Vagina (tissue), 2 donors: ENCODE data around the gene DDIT3. TPM values are rescaled to one million over a fixed set of nuclear protein-coding genes. Genes with fewer than 3 reads are reported as not detected.

Experiments
- DNase-seq, 2 donors: peaks; one replicate each; pipeline ENCODE4 v3.0.0-alpha.2; 2017; ENCODE audit errors: extremely low spot score in 2 of 2
- H3K27ac ChIP-seq: fragments of 200-600 bp; sonication (generic); one replicate; pipeline ENCODE4 v1.5.1; 2019
- H3K27me3 ChIP-seq: fragments of 200-600 bp; sonication (generic); one replicate; pipeline ENCODE4 v1.5.1; 2019
- H3K36me3 ChIP-seq, 2 donors: fragments of 200-600 bp; sonication (generic); one replicate each; pipeline ENCODE4 v1.5.1; 2017 to 2019
- H3K4me1 ChIP-seq: fragments of 200-600 bp; sonication (generic); one replicate; pipeline ENCODE4 v1.5.1; 2019
- H3K4me3 ChIP-seq, 2 donors: fragments of 200-600 bp; sonication (generic); 1 replicate in 1 of 2; 2 replicates in 1 of 2; pipeline ENCODE4 v1.5.1; 2016 to 2019
- H3K9me3 ChIP-seq: fragments of 200-600 bp; sonication (generic); one replicate; pipeline ENCODE4 v1.5.1; 2019
- CTCF ChIP-seq, 3 experiments: fragments of 450-650 bp in 2 of 3; fragments of 200-600 bp in 1 of 3; sonication (generic) in 1 of 3; IDR thresholded peaks; one replicate each; pipeline ENCODE4 v1.5.1; 2017 to 2019; ENCODE audit warnings: antibody characterized with exemption in 3 of 3, mild to moderate bottlenecking in 2 of 3, moderate library complexity in 2 of 3
- POLR2A ChIP-seq, 2 donors: fragments of 450-650 bp; IDR thresholded peaks; one replicate each; pipeline ENCODE4 v1.6.1; 2017; ENCODE audit warnings: antibody characterized with exemption in 2 of 2, mild to moderate bottlenecking in 2 of 2, moderate library complexity in 2 of 2
- POLR2AphosphoS5 ChIP-seq, 2 donors: sonication (generic); formaldehyde crosslinking; IDR thresholded peaks; one replicate each; pipeline ENCODE4 v1.9.0; 2017; ENCODE audit warnings: antibody characterized with exemption in 2 of 2, mild to moderate bottlenecking in 2 of 2, low read depth in 1 of 2; ENCODE audit not compliant: insufficient read depth in 1 of 2
- intact Hi-C: fragments of 100-400 bp; cut with DNase I; formaldehyde crosslinking; loops from one replicate; pipeline ENCODE4 v1.15.1; 2023
- total RNA-seq: library from RNA; depleted of rRNA; stranded (reverse); fragments of >200 nt; gene quantifications from one replicate; pipeline ENCODE4 v1.2.3, GENCODE V29; 2016

DDIT3 gene
- total RNA-seq, 1 donor from 2014 or later, result 25.0 TPM

- DNase-seq, result no peak
- H3K27ac ChIP-seq, result no peak overlapping the region
- no peak overlapping the region for H3K4me3 ChIP-seq
- peaks cover 3 to 72% of the 10 kb centered on the region in 2 donors for H3K36me3 ChIP-seq
- no peak for TF ChIP-seq POLR2AphosphoS5 (IDR thresholded peaks at IDR 0.05; ENCODE audit: insufficient read depth in 1 of 2, low read depth in 1 of 2)
- TF ChIP-seq POLR2A (IDR thresholded peaks at IDR 0.05), result no peak
- no peak for TF ChIP-seq CTCF (IDR thresholded peaks at IDR 0.05)
- no peaks in the 10 kb centered on the region for H3K9me3 ChIP-seq
- no peaks in the 10 kb centered on the region for H3K4me1 ChIP-seq
- intact Hi-C loops, result no loop called here
- no peaks in the 10 kb centered on the region for H3K27me3 ChIP-seq
These were observed 14.8 kb upstream of the DDIT3 start for GRCh38 chr12:57534991-57535543.

- H3K4me1 ChIP-seq, result peaks cover 7% of the 10 kb centered on the region
- H3K27ac ChIP-seq, result no peak overlapping the region
- DNase-seq, result no peak
- TF ChIP-seq CTCF (IDR thresholded peaks at IDR 0.05), result no peak
- TF ChIP-seq POLR2A (IDR thresholded peaks at IDR 0.05), result no peak
- TF ChIP-seq POLR2AphosphoS5 (IDR thresholded peaks at IDR 0.05; ENCODE audit: insufficient read depth in 1 of 2, low read depth in 1 of 2), result no peak
- no peaks in the 10 kb centered on the region for H3K9me3 ChIP-seq
- H3K27me3 ChIP-seq, result no peaks in the 10 kb centered on the region
- intact Hi-C loops, result no loop called here
- peaks cover 3 to 79% of the 10 kb centered on the region in 2 donors for H3K36me3 ChIP-seq
- no peak overlapping the region for H3K4me3 ChIP-seq
These were observed 13.9 kb upstream of the DDIT3 start for GRCh38 chr12:57534250-57534649.

GRCh38 chr12:57533108-57533507 is 12.8 kb upstream of the DDIT3 start:
- H3K36me3 ChIP-seq, result peaks cover 3 to 79% of the 10 kb centered on the region in 2 donors
- H3K27ac ChIP-seq, result no peak overlapping the region
- no peak for TF ChIP-seq POLR2AphosphoS5 (IDR thresholded peaks at IDR 0.05; ENCODE audit: insufficient read depth in 1 of 2, low read depth in 1 of 2)
- TF ChIP-seq CTCF (IDR thresholded peaks at IDR 0.05), result no peak
- no peak for TF ChIP-seq POLR2A (IDR thresholded peaks at IDR 0.05)
- H3K9me3 ChIP-seq, result no peaks in the 10 kb centered on the region
- peaks cover 8% of the 10 kb centered on the region for H3K4me1 ChIP-seq
- no peaks in the 10 kb centered on the region for H3K27me3 ChIP-seq
- DNase-seq, result no peak
- no peak overlapping the region for H3K4me3 ChIP-seq
- intact Hi-C loops, result no loop called here

GRCh38 chr12:57531836-57532235 is 11.5 kb upstream of the DDIT3 start:
- Histone ChIP-seq H3K27ac (no peak overlapping the region), H3K9me3 (no peaks in the 10 kb centered on the region), H3K4me1 (peaks cover 8% of the 10 kb centered on the region), H3K4me3 (no peak overlapping the region), H3K27me3 (no peaks in the 10 kb centered on the region), H3K36me3 (peaks cover 3 to 85% of the 10 kb centered on the region in 2 donors)
- TF ChIP-seq POLR2A (IDR thresholded peaks at IDR 0.05) (no peak), POLR2AphosphoS5 (IDR thresholded peaks at IDR 0.05; ENCODE audit: insufficient read depth in 1 of 2, low read depth in 1 of 2) (no peak), CTCF (IDR thresholded peaks at IDR 0.05) (no peak)
- intact Hi-C loops, result no loop called here
- no peak for DNase-seq

- DNase-seq, result no peak
- Histone ChIP-seq H3K27ac (no peak overlapping the region), H3K36me3 (peaks cover 3 to 97% of the 10 kb centered on the region in 2 donors), H3K9me3 (no peaks in the 10 kb centered on the region), H3K27me3 (no peaks in the 10 kb centered on the region), H3K4me3 (no peak overlapping the region), H3K4me1 (peaks cover 17% of the 10 kb centered on the region)
- no peak for TF ChIP-seq POLR2AphosphoS5 (IDR thresholded peaks at IDR 0.05; ENCODE audit: insufficient read depth in 1 of 2, low read depth in 1 of 2)
- no peak for TF ChIP-seq CTCF (IDR thresholded peaks at IDR 0.05)
- no peak for TF ChIP-seq POLR2A (IDR thresholded peaks at IDR 0.05)
- intact Hi-C loops, result no loop called here
These were observed 10.3 kb upstream of the DDIT3 start for GRCh38 chr12:57530396-57531142.
